Neuronal stem cell (in vitro differentiated cells): ENCODE measurements around the gene ARHGAP44.

ENCODE experiments used
- DNase-seq: peaks from one replicate; pipeline ENCODE4 v3.0.0-alpha.2; 2013; ENCODE audit warnings: low spot score
- H2AFZ ChIP-seq: one replicate; pipeline ENCODE4 v1.6.1; 2013; ENCODE audit warnings: mild to moderate bottlenecking, low read length, inconsistent platforms
- H2AK5ac ChIP-seq: 2 replicates; pipeline ENCODE4 v1.6.1; 2013; ENCODE audit warnings: low read depth, mild to moderate bottlenecking, inconsistent platforms, low read length, moderate library complexity, mixed read lengths
- H2BK120ac ChIP-seq: 2 replicates; pipeline ENCODE4 v1.6.1; 2013; ENCODE audit warnings: low read depth, mild to moderate bottlenecking, inconsistent platforms, low read length, moderate library complexity, mixed read lengths
- H2BK12ac ChIP-seq: one replicate; pipeline ENCODE4 v1.6.1; 2013; ENCODE audit warnings: low read length, inconsistent platforms
- H2BK15ac ChIP-seq: 2 replicates; pipeline ENCODE4 v1.6.1; 2013; ENCODE audit warnings: mild to moderate bottlenecking, low read length, inconsistent platforms, mixed read lengths
- H2BK5ac ChIP-seq: one replicate; pipeline ENCODE4 v1.6.1; 2013; ENCODE audit warnings: inconsistent platforms, mild to moderate bottlenecking, low read length, moderate library complexity
- H3K14ac ChIP-seq: one replicate; pipeline ENCODE4 v1.6.1; 2013; ENCODE audit warnings: low read length, inconsistent platforms
- H3K18ac ChIP-seq: 2 replicates; pipeline ENCODE4 v1.6.1; 2013; ENCODE audit warnings: low read length, inconsistent platforms
- H3K23ac ChIP-seq: 2 replicates; pipeline ENCODE4 v1.6.1; 2013; ENCODE audit warnings: low read depth, mild to moderate bottlenecking, mixed read lengths, low read length, inconsistent platforms; ENCODE audit not compliant: poor library complexity
- H3K27ac ChIP-seq: replicated peaks from 3 replicates; pipeline ENCODE4 v1.5.1; 2013; ENCODE audit warnings: low read length, inconsistent platforms
- H3K27me3 ChIP-seq, 3 experiments: 2 replicates each; pipeline ENCODE4 v1.6.1; 2013; ENCODE audit warnings: low read length in 3 of 3, mild to moderate bottlenecking in 2 of 3, inconsistent platforms in 1 of 3, low read depth in 1 of 3, mixed read lengths in 1 of 3, moderate library complexity in 1 of 3; ENCODE audit not compliant: control insufficient read depth in 3 of 3, insufficient read depth in 3 of 3
- H3K36me3 ChIP-seq, 2 donors: replicated peaks in 1 of 2; 2 replicates each; pipeline ENCODE4 v1.6.1; 2013; ENCODE audit warnings: low read length in 2 of 2; ENCODE audit not compliant: control insufficient read depth in 2 of 2, insufficient read depth in 2 of 2
- H3K4ac ChIP-seq: 2 replicates; pipeline ENCODE4 v1.6.1; 2013; ENCODE audit warnings: inconsistent platforms, mild to moderate bottlenecking, low read length, moderate library complexity
- H3K4me1 ChIP-seq, 2 donors: 1 replicate in 1 of 2; 2 replicates in 1 of 2; pipeline ENCODE4 v1.6.1; 2013; ENCODE audit warnings: low read length in 2 of 2, low read depth in 1 of 2; ENCODE audit not compliant: control insufficient read depth in 2 of 2, insufficient read depth in 1 of 2
- H3K4me2 ChIP-seq: one replicate; pipeline ENCODE4 v1.6.1; 2013; ENCODE audit warnings: mild to moderate bottlenecking, low read length, inconsistent platforms; ENCODE audit not compliant: insufficient read depth, poor library complexity, severe bottlenecking
- H3K4me3 ChIP-seq, 2 donors: 2 replicates each; pipeline ENCODE4 v1.5.1; 2013; ENCODE audit warnings: low read length in 2 of 2, mild to moderate bottlenecking in 2 of 2, inconsistent platforms in 1 of 2, moderate library complexity in 1 of 2
- H3K79me1 ChIP-seq: one replicate; pipeline ENCODE4 v1.6.1; 2013; ENCODE audit warnings: low read depth, mild to moderate bottlenecking, inconsistent platforms, low read length, moderate library complexity
- H3K9ac ChIP-seq: one replicate; pipeline ENCODE4 v1.6.1; 2013; ENCODE audit warnings: mild to moderate bottlenecking, low read depth, low read length, inconsistent platforms; ENCODE audit not compliant: poor library complexity
- H3K9me3 ChIP-seq, 2 donors: replicated peaks in 1 of 2; 2 replicates each; pipeline versions ENCODE3 to v1.6.1; 2013; ENCODE audit warnings: low read length in 2 of 2, mild to moderate bottlenecking in 2 of 2, inconsistent platforms in 1 of 2, low read depth in 1 of 2, mixed read lengths in 1 of 2, moderate library complexity in 1 of 2; ENCODE audit not compliant: control insufficient read depth in 2 of 2, insufficient read depth in 1 of 2
- H4K8ac ChIP-seq: one replicate; pipeline ENCODE4 v1.6.1; 2013; ENCODE audit warnings: low read depth, mild to moderate bottlenecking, inconsistent platforms, low read length, moderate library complexity
- H4K91ac ChIP-seq: one replicate; pipeline ENCODE4 v1.6.1; 2013; ENCODE audit warnings: low read length, low read depth, mild to moderate bottlenecking, inconsistent platforms; ENCODE audit not compliant: poor library complexity
- WGBS, 2 donors: extraction: QIAGEN DNeasy Blood & Tissue Kit; methylation state at CpG; one replicate each; pipeline ENCODE4 v1.1.7; 2013; ENCODE audit warnings: missing lambda C conversion rate in 2 of 2, mixed read lengths in 1 of 2; ENCODE audit not compliant: insufficient read length in 2 of 2, insufficient replicate concordance in 1 of 2; ENCODE audit errors: extremely low coverage in 2 of 2; 5-methylcytosine and 5-hydroxymethylcytosine counted together

The ARHGAP44 gene

GRCh38 chr17:12899604-12900003, 110.3 kb downstream of the ARHGAP44 start:
- DNase-seq: no peak
- H2BK5ac ChIP-seq: no peak overlapping the region
- H3K79me1 ChIP-seq: no peaks in the 10 kb centered on the region
- H2AK5ac ChIP-seq: no peak overlapping the region
- WGBS, 2 donors: no CpG with 5 or more reads among the region's 4 CpGs
- H3K18ac ChIP-seq: no peak overlapping the region
- H3K9me3 ChIP-seq: peaks cover 3 to 4% of the 10 kb centered on the region in 2 donors
- H3K4me3 ChIP-seq: no peak overlapping the region
- no peaks in the 10 kb centered on the region for H3K27me3 ChIP-seq
- H3K14ac ChIP-seq: no peak overlapping the region
- H3K4me1 ChIP-seq: peaks cover 0 to 4% of the 10 kb centered on the region in 2 donors
- H2BK120ac ChIP-seq: no peak overlapping the region
- no peak overlapping the region for H2BK15ac ChIP-seq
- no peak overlapping the region for H4K91ac ChIP-seq
- H3K9ac ChIP-seq: no peak overlapping the region
- H2AFZ ChIP-seq: no peak overlapping the region
- no peak overlapping the region for H3K4me2 ChIP-seq
- H3K27ac ChIP-seq: no peak overlapping the region
- H4K8ac ChIP-seq: no peak overlapping the region
- H3K36me3 ChIP-seq: no peaks in the 10 kb centered on the region
- H3K23ac ChIP-seq: no peak overlapping the region
- H3K4ac ChIP-seq: no peak overlapping the region
- H2BK12ac ChIP-seq: no peak overlapping the region

- Histone ChIP-seq H2BK12ac (no peak overlapping the region), H3K79me1 (no peaks in the 10 kb centered on the region), H3K14ac (no peak overlapping the region), H3K27ac (no peak overlapping the region), H3K9ac (no peak overlapping the region), H3K23ac (no peak overlapping the region), H2BK5ac (no peak overlapping the region), H3K4me1 (peaks cover 0 to 4% of the 10 kb centered on the region in 2 donors), H3K27me3 (no peaks in the 10 kb centered on the region), H3K9me3 (peaks cover 3 to 4% of the 10 kb centered on the region in 2 donors), H2BK15ac (no peak overlapping the region), H3K4me2 (no peak overlapping the region), H2BK120ac (no peak overlapping the region), H3K4me3 (no peak overlapping the region), H2AK5ac (no peak overlapping the region), H3K4ac (no peak overlapping the region), H3K18ac (no peak overlapping the region), H3K36me3 (no peaks in the 10 kb centered on the region), H2AFZ (no peak overlapping the region), H4K91ac (no peak overlapping the region), H4K8ac (no peak overlapping the region)
- WGBS, 2 donors: no CpG with 5 or more reads among the region's 6 CpGs
- DNase-seq: no peak
Observed at GRCh38 chr17:12900474-12900873, 111.2 kb downstream of the ARHGAP44 start.

GRCh38 chr17:12902046-12902445, 112.7 kb downstream of the ARHGAP44 start:
- peaks cover 3 to 4% of the 10 kb centered on the region in 2 donors for H3K9me3 ChIP-seq
- H3K4me1 ChIP-seq: no peaks in the 10 kb centered on the region
- H4K8ac ChIP-seq: no peak overlapping the region
- H3K23ac ChIP-seq: no peak overlapping the region
- H3K27ac ChIP-seq: no peak overlapping the region
- no peaks in the 10 kb centered on the region for H3K27me3 ChIP-seq
- H3K4ac ChIP-seq: no peak overlapping the region
- no peak overlapping the region for H3K9ac ChIP-seq
- H3K36me3 ChIP-seq: no peaks in the 10 kb centered on the region
- DNase-seq: no peak
- no peak overlapping the region for H3K18ac ChIP-seq
- H2BK120ac ChIP-seq: no peak overlapping the region
- H3K4me2 ChIP-seq: no peak overlapping the region
- no CpG with 5 or more reads among the region's 3 CpGs for WGBS, 2 donors
- H2BK12ac ChIP-seq: no peak overlapping the region
- H2BK5ac ChIP-seq: no peak overlapping the region
- no peak overlapping the region for H3K14ac ChIP-seq
- H3K4me3 ChIP-seq: no peak overlapping the region
- no peak overlapping the region for H4K91ac ChIP-seq
- no peak overlapping the region for H2BK15ac ChIP-seq
- no peaks in the 10 kb centered on the region for H3K79me1 ChIP-seq
- H2AK5ac ChIP-seq: no peak overlapping the region
- no peak overlapping the region for H2AFZ ChIP-seq

GRCh38 chr17:12907477-12907876, 118.2 kb downstream of the ARHGAP44 start:
- H3K36me3 ChIP-seq: no peaks in the 10 kb centered on the region
- H2BK12ac ChIP-seq: no peak overlapping the region
- DNase-seq: no peak
- no peak overlapping the region for H3K4ac ChIP-seq
- no peak overlapping the region for H2AK5ac ChIP-seq
- no peaks in the 10 kb centered on the region for H3K27me3 ChIP-seq
- no peak overlapping the region for H3K4me3 ChIP-seq
- no peak overlapping the region for H2BK15ac ChIP-seq
- H3K23ac ChIP-seq: no peak overlapping the region
- H3K9me3 ChIP-seq: peaks cover 0 to 1% of the 10 kb centered on the region in 2 donors
- no peak overlapping the region for H4K8ac ChIP-seq
- H3K27ac ChIP-seq: no peak overlapping the region
- no peak overlapping the region for H3K14ac ChIP-seq
- H3K4me1 ChIP-seq: no peaks in the 10 kb centered on the region
- no peak overlapping the region for H3K4me2 ChIP-seq
- no peak overlapping the region for H3K18ac ChIP-seq
- no peaks in the 10 kb centered on the region for H3K79me1 ChIP-seq
- H2BK120ac ChIP-seq: no peak overlapping the region
- no peak overlapping the region for H2BK5ac ChIP-seq
- H4K91ac ChIP-seq: no peak overlapping the region
- H3K9ac ChIP-seq: no peak overlapping the region
- H2AFZ ChIP-seq: no peak overlapping the region
